HEK293 (cell line): ENCODE results near the gene MAU2.

Experiments used
- CTCF ChIA-PET: fragments of 350-600 bp; formaldehyde crosslinking; extraction: SDS; loops from one replicate; lab custom pipeline; 2021; ENCODE audit warnings: antibody characterized with exemption; lab: Yijun Ruan, JAX
- POLR2A ChIA-PET: fragments of 300-600 bp; formaldehyde crosslinking; extraction: SDS; loops from one replicate; lab custom pipeline; 2020; ENCODE audit warnings: antibody characterized with exemption, inconsistent platforms; lab: Yijun Ruan, JAX
- H3K27ac ChIP-seq: fragments of 200-500 bp; sonication (Bioruptor generic); 2 replicates; pipeline ENCODE4 v1.5.1; 2014; ENCODE audit warnings: low read depth, low read length, control low read depth, inconsistent platforms; ENCODE audit errors: extremely low read depth
- H3K36me3 ChIP-seq, 2 experiments: fragments of 200-500 bp in 1 of 2; sonication (Bioruptor generic) in 1 of 2; 1 replicate in 1 of 2; 2 replicates in 1 of 2; pipeline ENCODE4 v1.5.1; 2014 to 2017; ENCODE audit warnings: inconsistent platforms in 2 of 2, low read length in 2 of 2; ENCODE audit not compliant: control insufficient read depth in 2 of 2, insufficient read depth in 1 of 2
- H3K4me1 ChIP-seq: fragments of 200-500 bp; sonication (Bioruptor generic); 2 replicates; pipeline ENCODE4 v1.5.1; 2014; ENCODE audit warnings: mild to moderate bottlenecking, low read length, inconsistent platforms; ENCODE audit not compliant: control insufficient read depth, insufficient read depth
- H3K4me3 ChIP-seq: 2 replicates; pipeline ENCODE4 v1.5.1; 2011; ENCODE audit warnings: low read depth, mild to moderate bottlenecking, control low read depth, low read length, moderate library complexity
- H3K9me3 ChIP-seq: fragments of 200-500 bp; sonication (Bioruptor generic); 2 replicates; pipeline ENCODE4 v1.5.1; 2014; ENCODE audit warnings: low read depth, low read length, inconsistent platforms; ENCODE audit not compliant: control insufficient read depth, insufficient read depth
- FEZF1 ChIP-seq: fragments of 450-650 bp; formaldehyde crosslinking; IDR thresholded peaks from 2 replicates; pipeline ENCODE4 v1.5.1; 2016; ENCODE audit warnings: missing biosample characterization, missing genetic modification characterization
- HOXC10 ChIP-seq: sonication (generic); formaldehyde crosslinking; IDR thresholded peaks from 2 replicates; pipeline ENCODE4 v1.8.1; 2023; ENCODE audit warnings: mild to moderate bottlenecking, missing genetic modification reagents
- SP2 ChIP-seq: fragments of 450-650 bp; formaldehyde crosslinking; IDR thresholded peaks from 2 replicates; pipeline ENCODE4 v1.5.1; 2016; ENCODE audit warnings: missing biosample characterization, missing genetic modification characterization
- ZBTB17 ChIP-seq: fragments of 450-650 bp; formaldehyde crosslinking; IDR thresholded peaks from 2 replicates; pipeline ENCODE4 v1.5.1; 2016; ENCODE audit warnings: missing biosample characterization, missing genetic modification characterization
- ZBTB7A ChIP-seq: fragments of 450-650 bp; formaldehyde crosslinking; IDR thresholded peaks from 2 replicates; pipeline ENCODE4 v1.5.1; 2016; ENCODE audit warnings: low read depth, missing biosample characterization, missing genetic modification characterization
- ZBTB8A ChIP-seq: fragments of 450-650 bp; formaldehyde crosslinking; IDR thresholded peaks from 2 replicates; pipeline ENCODE4 v1.5.1; 2016; ENCODE audit warnings: missing biosample characterization, missing genetic modification characterization
- ZNF133 ChIP-seq: fragments of 450-650 bp; formaldehyde crosslinking; IDR thresholded peaks from 2 replicates; pipeline ENCODE4 v1.5.1; 2016; ENCODE audit warnings: missing biosample characterization, missing genetic modification characterization
- ZNF214 ChIP-seq: fragments of 450-650 bp; formaldehyde crosslinking; IDR thresholded peaks from 2 replicates; pipeline ENCODE4 v1.5.1; 2017; ENCODE audit warnings: missing biosample characterization, mild to moderate bottlenecking, missing genetic modification characterization, borderline replicate concordance
- ZNF37A ChIP-seq: fragments of 450-650 bp; IDR thresholded peaks from 2 replicates; pipeline ENCODE4 v1.5.1; 2018; ENCODE audit warnings: missing biosample characterization, missing genetic modification characterization
- ZNF48 ChIP-seq: fragments of 450-650 bp; formaldehyde crosslinking; IDR thresholded peaks from 2 replicates; pipeline ENCODE4 v1.5.1; 2016; ENCODE audit warnings: missing biosample characterization, missing genetic modification characterization
- ZNF555 ChIP-seq: fragments of 450-650 bp; formaldehyde crosslinking; conservative IDR thresholded peaks from 2 replicates; pipeline ENCODE4 v1.5.1; 2017; ENCODE audit warnings: missing biosample characterization, mild to moderate bottlenecking, missing genetic modification characterization, inconsistent platforms
- ZXDB ChIP-seq: fragments of 450-650 bp; formaldehyde crosslinking; IDR thresholded peaks from 2 replicates; pipeline ENCODE4 v1.5.1; 2016; ENCODE audit warnings: missing biosample characterization, missing genetic modification characterization
- TF ChIP-seq, protein P1 (sequence below): fragments of 450-650 bp; IDR thresholded peaks from 2 replicates; pipeline ENCODE4 v1.5.1; 2018; ENCODE audit warnings: missing biosample characterization, mild to moderate bottlenecking, missing genetic modification characterization
- TF ChIP-seq, protein P2 (sequence below): fragments of 450-650 bp; formaldehyde crosslinking; IDR thresholded peaks from 2 replicates; pipeline ENCODE4 v1.5.1; 2016; ENCODE audit warnings: missing biosample characterization, missing genetic modification characterization
- TF ChIP-seq, protein P3 (sequence below): fragments of 450-650 bp; formaldehyde crosslinking; conservative IDR thresholded peaks from 2 replicates; pipeline ENCODE4 v1.5.1; 2016; ENCODE audit warnings: low read depth, missing biosample characterization, missing genetic modification characterization
- TF ChIP-seq, protein P4 (sequence below): sonication (generic); formaldehyde crosslinking; IDR thresholded peaks from 2 replicates; pipeline ENCODE4 v1.8.1; 2022; ENCODE audit warnings: mild to moderate bottlenecking, moderate library complexity, missing genetic modification reagents

MAU2 gene

DNA sequence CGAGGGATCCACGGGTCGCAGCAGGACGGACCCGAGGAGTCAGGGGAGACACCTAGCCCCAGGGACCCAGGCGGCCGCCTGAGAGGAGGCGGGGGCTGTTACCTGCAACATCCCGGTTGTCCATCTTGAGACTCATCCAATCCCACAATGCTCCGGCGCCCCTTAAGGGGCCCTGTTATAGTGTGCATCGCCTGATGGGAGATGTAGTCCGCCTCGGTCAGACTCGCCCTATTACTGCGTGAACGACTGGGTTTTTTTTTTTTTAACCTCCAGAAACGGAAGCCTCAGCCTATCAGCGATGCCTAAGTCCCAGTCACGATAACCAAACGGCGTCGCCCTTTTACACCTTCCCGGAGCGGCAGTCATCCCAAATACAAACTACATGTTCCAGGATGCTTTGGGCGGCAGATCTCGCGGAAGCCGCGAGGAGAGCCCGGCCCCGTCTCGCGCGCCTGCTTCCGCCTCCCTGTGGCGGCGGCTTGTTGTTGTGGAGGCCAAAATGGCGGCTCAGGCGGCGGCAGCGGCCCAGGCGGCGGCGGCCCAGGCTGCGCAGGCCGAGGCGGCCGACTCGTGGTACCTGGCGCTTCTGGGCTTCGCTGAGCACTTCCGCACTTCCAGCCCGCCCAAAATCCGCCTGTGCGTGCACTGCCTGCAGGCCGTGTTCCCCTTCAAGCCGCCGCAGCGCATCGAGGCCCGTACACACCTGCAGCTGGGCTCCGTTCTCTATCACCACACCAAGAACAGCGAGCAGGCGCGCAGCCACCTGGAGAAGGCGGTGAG is at the start of gene MAU2, which contains the start of gene SUGP1 (continued):
- TF ChIP-seq ZNF133 (tag by site-specific recombination), result 0 out of 2 replicates have a peak, but pooled peaks have one; percentile 14
- TF ChIP-seq, protein P1, sequence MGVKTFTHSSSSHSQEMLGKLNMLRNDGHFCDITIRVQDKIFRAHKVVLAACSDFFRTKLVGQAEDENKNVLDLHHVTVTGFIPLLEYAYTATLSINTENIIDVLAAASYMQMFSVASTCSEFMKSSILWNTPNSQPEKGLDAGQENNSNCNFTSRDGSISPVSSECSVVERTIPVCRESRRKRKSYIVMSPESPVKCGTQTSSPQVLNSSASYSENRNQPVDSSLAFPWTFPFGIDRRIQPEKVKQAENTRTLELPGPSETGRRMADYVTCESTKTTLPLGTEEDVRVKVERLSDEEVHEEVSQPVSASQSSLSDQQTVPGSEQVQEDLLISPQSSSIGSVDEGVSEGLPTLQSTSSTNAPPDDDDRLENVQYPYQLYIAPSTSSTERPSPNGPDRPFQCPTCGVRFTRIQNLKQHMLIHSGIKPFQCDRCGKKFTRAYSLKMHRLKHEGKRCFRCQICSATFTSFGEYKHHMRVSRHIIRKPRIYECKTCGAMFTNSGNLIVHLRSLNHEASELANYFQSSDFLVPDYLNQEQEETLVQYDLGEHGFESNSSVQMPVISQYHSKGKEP (tag by site-specific recombination), result no peak
- TF ChIP-seq ZBTB7A (tag by site-specific recombination), result 0 out of 2 replicates have a peak, but pooled peaks have one; percentile 10
- TF ChIP-seq, protein P2, sequence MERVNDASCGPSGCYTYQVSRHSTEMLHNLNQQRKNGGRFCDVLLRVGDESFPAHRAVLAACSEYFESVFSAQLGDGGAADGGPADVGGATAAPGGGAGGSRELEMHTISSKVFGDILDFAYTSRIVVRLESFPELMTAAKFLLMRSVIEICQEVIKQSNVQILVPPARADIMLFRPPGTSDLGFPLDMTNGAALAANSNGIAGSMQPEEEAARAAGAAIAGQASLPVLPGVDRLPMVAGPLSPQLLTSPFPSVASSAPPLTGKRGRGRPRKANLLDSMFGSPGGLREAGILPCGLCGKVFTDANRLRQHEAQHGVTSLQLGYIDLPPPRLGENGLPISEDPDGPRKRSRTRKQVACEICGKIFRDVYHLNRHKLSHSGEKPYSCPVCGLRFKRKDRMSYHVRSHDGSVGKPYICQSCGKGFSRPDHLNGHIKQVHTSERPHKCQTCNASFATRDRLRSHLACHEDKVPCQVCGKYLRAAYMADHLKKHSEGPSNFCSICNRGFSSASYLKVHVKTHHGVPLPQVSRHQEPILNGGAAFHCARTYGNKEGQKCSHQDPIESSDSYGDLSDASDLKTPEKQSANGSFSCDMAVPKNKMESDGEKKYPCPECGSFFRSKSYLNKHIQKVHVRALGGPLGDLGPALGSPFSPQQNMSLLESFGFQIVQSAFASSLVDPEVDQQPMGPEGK (tag by site-specific recombination), result peak; percentile 68
- TF ChIP-seq ZBTB8A (tag by site-specific recombination), result peak; percentile 71; the same call in 1 of the 2 replicates
- TF ChIP-seq, protein P3, sequence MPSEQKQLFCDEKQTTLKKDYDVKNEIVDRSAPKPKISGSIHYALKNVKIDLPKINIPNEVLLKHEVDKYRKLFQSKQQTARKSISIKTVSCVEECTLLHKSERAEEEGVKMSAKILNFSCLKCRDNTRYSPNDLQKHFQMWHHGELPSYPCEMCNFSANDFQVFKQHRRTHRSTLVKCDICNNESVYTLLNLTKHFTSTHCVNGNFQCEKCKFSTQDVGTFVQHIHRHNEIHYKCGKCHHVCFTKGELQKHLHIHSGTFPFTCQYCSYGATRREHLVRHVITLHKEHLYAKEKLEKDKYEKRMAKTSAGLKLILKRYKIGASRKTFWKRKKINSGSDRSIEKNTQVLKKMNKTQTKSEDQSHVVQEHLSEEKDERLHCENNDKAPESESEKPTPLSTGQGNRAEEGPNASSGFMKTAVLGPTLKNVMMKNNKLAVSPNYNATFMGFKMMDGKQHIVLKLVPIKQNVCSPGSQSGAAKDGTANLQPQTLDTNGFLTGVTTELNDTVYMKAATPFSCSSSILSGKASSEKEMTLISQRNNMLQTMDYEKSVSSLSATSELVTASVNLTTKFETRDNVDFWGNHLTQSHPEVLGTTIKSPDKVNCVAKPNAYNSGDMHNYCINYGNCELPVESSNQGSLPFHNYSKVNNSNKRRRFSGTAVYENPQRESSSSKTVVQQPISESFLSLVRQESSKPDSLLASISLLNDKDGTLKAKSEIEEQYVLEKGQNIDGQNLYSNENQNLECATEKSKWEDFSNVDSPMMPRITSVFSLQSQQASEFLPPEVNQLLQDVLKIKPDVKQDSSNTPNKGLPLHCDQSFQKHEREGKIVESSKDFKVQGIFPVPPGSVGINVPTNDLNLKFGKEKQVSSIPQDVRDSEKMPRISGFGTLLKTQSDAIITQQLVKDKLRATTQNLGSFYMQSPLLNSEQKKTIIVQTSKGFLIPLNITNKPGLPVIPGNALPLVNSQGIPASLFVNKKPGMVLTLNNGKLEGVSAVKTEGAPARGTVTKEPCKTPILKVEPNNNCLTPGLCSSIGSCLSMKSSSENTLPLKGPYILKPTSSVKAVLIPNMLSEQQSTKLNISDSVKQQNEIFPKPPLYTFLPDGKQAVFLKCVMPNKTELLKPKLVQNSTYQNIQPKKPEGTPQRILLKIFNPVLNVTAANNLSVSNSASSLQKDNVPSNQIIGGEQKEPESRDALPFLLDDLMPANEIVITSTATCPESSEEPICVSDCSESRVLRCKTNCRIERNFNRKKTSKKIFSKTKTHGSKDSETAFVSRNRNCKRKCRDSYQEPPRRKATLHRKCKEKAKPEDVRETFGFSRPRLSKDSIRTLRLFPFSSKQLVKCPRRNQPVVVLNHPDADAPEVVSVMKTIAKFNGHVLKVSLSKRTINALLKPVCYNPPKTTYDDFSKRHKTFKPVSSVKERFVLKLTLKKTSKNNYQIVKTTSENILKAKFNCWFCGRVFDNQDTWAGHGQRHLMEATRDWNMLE (tag by site-specific recombination), result 0 out of 2 replicates have a peak, but pooled peaks have one; percentile 44
- peak; percentile 58 for TF ChIP-seq ZBTB17 (tag by site-specific recombination)
- TF ChIP-seq, protein P4, sequence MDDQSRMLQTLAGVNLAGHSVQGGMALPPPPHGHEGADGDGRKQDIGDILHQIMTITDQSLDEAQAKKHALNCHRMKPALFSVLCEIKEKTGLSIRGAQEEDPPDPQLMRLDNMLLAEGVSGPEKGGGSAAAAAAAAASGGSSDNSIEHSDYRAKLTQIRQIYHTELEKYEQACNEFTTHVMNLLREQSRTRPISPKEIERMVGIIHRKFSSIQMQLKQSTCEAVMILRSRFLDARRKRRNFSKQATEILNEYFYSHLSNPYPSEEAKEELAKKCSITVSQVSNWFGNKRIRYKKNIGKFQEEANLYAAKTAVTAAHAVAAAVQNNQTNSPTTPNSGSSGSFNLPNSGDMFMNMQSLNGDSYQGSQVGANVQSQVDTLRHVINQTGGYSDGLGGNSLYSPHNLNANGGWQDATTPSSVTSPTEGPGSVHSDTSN (CRISPR knock-in tag), result peak; percentile 78; the same call in 1 of the 2 replicates
- peak; percentile 96 for TF ChIP-seq ZXDB (tag by site-specific recombination)
- TF ChIP-seq, all 188 proteins: peak for 37

DNA sequence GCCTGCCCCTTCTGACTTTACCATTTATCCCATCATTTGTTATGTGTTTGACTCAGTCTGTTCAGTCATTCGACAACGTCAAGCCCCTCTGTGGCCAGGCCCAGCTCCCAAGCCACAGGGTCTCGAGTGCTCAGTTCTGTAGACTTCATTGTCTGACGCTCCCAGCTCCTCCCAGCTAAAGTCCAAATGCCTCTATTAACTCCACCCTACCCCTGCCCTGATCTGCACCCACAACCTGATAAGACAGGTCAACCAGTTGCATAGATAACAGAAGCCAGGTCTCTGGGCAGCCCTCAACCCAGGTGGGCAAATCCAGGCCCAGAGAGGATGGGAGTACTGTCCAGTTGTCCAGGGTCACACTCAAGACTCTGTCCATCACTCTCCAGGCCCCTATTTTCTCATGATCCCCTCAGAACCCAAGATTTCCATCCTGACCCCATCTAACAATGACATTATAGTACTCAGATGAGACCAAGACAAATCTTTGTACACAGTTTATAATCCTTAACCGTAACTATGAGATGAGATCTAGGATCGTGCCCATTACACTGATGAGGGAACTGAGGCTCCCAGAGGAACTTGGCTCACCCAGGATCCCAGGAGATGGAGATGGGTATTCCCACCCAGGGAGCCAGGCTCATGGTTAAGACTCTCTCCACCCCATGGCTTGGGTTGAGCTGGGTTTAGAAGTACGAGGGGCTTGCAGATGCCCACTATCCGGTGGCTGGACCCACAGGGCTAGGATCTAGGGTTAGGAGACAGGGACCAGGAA is 48.6 kb upstream of the MAU2 start:
- Histone ChIP-seq H3K9me3 (no peaks in the 10 kb centered on the region), H3K4me1 (no peaks in the 10 kb centered on the region), H3K36me3 (peaks cover 0 to 21% of the 10 kb centered on the region in 2 experiments; a peak in 2 of 3 replicates), H3K27ac (no peak overlapping the region), H3K4me3 (no peak overlapping the region)
- no peak for TF ChIP-seq FEZF1 (tag by site-specific recombination)
- no peak for TF ChIP-seq ZNF214
- no peak for TF ChIP-seq ZNF555
- no peak for TF ChIP-seq SP2 (tag by site-specific recombination)
- no peak for TF ChIP-seq HOXC10 (CRISPR knock-in tag)
- TF ChIP-seq ZNF37A (tag by site-specific recombination), result no peak
- TF ChIP-seq ZNF48, result no peak
- CTCF ChIA-PET, result interaction anchor here (0.6 to 1.0 kb wide), 2 partner anchors 51 to 124 kb away, joined by 3 read pairs; no protein-coding TSS in a partner anchor
- POLR2A ChIA-PET, result no interaction called here
